ENCODE measurements around the gene RTRAF.

GRCh38 chr14:51972566-51972965 is 16.8 kb upstream of the RTRAF start:
- TF ChIP-seq CTCF (conservative IDR thresholded peaks at IDR 0.05) (no peak), EZH2 (IDR thresholded peaks at IDR 0.05; ENCODE audit: low read depth) (no peak)

All from PC-9 (cell line).